HG02884 (cell line): Measurements from ENCODE around the gene RETREG2.
"Not testable (repeated sequence)": the region's sequence is repeated elsewhere in the genome, so short reads cannot be mapped to it uniquely, and the experiment has no call there.

ENCODE experiments used
- ATAC-seq: cut with Tn5 transposase; IDR thresholded peaks from one replicate; pipeline ENCODE4 v1.9.1; 2021; ENCODE audit warnings: mild to moderate bottlenecking, moderate library complexity; ENCODE audit not compliant: unreplicated experiment

Gene RETREG2

DNA sequence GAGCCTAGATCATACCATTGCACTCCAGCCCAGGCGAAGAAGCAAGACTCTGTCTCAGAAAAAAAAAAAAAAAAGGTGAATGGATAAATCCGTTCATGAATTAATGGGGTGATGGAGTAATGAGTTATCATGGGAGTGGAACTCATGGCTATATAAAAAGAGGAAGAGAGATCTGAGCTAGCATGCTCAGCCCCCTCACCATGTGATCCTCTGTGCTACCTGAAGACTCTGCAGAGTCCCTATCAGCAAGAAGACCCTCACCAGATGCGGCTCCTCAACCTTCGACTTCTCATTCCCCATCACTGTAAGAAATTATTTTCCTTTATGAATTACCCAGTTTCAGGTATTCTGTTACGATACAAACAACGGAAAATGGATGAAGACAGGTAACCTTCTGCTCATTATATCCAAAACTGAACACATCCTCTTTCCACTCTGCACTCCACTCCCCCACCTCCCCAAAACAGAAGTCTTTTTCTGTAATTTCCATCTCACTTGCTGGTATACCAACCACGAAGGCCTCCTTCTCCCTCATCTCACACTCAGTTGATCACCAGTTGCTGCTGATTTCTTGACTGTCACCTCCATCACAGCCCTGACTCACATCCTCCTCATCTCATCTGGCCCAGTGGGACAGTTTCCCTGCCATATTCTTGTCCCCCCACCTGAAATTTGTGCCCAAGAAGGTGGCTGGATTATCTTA, 8.8 kb downstream of the RETREG2 start:
- no peak for ATAC-seq

DNA sequence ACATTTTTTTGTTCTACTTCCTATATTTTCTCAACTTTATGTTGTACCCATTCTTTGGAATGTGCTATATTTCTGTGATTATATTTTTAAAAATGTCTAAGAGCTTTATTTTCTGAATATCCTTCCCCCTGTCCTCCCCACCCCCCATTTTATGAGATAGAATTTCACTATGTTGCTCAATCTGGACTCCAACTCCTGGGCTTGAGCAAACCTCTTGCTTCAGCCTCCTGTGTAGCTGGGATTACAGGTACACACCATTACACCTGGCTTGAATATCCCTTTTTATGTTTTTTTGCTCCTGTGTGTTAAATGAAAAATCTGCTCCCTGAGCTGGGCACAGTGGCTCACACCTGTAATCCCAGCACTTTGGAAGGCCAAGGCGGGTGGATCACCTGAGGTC, 19.3 kb downstream of the RETREG2 start:
- no peak for ATAC-seq

- ATAC-seq: no peak
Observed at GRCh38 chr2:219198974-219199373, 20.9 kb downstream of the RETREG2 start.

DNA sequence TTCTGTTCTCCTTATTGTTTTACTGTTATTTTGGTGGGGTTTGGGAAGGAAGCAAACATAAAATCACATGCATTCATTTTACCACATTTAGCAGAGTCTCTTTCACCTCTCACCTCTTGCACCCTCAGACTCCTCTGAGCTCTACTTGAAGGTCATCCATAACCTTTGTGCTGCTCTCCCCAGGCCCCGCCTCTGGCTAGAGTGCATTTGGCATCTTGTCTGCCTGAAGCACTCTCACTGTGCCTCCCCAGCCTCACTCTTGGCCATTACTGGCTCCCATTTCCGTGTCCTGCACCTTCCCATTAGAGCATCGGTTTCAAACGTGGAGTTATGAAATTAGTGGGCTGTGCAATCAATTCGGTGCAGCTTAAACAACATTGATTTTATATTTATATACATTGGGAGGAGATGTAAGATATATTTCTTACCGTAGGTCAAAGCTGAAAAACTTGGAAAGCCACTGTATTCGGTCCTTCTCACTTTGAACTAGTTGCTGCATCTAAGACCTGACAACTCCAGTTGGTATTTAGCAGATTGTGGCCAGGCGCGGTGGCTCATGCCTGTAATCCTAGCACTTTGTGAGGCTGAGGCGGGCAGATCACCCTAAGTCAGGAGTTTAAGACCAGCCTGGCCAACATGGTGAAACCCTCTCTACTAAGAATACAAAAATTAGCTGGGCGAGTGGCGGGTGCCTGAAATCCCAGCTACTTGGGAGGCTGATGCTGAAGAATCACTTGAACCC, 21.6 kb downstream of the RETREG2 start:
- ATAC-seq: no peak

DNA sequence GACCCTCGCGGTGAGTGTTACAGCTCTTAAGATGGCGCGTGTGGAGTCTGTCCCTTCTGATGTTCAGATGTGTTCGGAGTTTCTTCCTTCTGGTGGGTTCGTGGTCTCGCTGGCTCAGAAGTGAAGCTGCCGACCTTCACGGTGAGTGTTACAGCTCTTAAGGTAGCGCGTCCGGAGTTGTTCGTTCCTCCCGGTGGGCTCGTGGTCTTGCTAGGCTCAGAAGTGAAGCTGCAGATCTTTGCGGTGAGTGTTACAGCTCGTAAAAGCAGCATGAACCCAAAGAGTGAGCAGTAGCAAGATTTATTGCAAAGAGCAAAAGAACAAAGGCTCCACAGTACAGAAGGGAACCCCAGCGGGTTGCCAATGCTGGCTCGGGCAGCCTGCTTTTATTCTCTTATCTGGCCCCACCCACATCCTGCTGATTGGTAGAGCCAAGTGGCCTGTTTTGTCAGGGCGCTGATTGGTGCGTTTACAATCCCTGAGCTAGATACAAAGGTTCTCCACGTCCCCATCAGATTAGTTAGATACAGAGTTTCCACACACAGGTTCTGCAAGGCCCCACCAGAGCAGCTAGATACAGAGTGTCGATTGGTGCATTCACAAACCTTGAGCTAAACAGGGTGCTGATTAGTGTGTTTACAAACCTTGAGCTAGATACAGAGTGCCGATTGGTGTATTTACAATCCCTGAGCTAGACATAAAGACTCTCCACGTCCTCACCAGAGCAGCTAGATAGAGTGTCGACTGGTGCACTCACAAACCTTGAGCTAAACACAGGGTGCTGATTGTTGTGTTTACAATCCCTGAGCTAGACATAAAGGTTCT, 22.6 kb downstream of the RETREG2 start:
- ATAC-seq: not testable (repeated sequence)

- not testable (repeated sequence) for ATAC-seq
Observed at GRCh38 chr2:219201331-219201730, 23.3 kb downstream of the RETREG2 start.

DNA sequence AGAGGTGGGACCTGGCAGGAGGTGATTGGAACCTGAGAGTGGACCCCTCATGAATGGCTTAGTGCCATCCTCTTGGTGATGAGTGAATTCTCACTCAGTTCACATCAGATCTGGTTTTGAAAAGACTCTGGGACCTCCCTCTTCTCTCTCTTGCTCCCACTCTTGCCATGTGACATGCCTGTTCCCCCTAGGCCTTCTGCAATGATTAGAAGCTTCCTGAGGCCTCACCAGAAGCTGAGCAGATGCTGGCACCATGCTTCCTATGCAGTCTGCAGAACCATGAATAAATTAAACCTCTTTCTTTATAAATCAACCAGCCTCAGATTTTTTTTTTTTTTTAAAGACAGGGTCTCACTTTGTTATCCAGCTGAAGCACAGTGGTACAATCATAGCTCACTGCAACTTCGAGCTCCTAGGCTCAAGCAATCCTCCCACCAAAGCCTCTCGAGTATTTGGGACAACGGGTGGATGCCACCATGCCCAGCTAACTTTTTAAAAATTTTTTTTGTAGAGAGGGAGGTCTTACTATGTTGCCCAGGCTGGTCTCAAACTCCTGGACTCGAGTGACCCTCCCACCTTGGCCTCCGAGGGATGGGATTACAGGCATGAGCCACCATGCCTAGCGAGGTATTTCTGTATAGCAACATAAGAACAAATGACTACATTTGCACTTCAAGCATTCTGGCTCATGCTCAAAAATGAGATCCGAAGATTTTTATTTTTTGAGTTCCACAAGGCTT, 26.5 kb downstream of the RETREG2 start:
- ATAC-seq: no peak

GRCh38 chr2:219205165-219205538, 27.1 kb downstream of the RETREG2 start:
- ATAC-seq: no peak

GRCh38 chr2:219205981-219206327, 27.9 kb downstream of the RETREG2 start:
- no peak for ATAC-seq

DNA sequence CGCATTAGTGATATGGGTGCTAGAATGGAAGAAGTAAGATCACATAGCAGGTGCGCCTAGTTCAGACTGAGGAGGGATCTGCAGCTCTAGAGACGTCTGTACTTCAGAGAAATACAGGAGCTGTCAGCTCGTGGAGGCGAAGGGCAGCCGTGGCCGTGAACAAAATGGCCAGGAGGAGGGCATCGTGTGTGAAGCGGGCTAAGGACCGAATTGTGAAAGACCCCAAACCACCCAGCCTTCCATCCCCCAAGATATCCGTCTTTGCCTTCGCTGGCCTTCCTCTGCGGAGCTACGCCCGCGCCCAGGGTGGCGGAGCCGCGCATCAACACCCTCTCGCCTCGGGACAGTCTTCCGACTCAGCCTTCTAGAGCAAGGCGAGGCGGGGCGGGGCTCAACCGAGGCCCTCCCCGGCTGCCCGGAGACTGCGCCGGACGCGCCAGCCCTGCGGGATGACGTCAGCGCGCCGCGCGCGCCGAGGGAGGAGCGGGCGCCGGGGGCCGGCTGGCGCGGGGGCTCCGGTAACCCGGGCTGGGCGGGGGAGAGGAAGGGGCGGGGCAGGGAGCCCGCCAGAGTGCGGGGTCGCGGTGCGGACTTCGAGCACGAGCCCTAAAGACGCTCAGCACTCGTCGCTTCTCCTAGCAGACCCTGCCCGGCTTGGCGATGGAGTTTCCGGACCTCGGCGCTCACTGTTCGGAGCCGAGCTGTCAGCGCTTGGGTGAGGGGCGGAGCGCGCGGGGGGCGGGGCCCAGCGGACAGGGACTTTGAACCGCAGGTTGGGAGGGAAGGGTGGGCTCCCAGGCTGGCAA, 28.5 kb downstream of the RETREG2 start, which contains the start of gene ZFAND2B:
TSS of gene ZFAND2B (plus strand) at position 455 of the 806 bp plus-strand sequence. CDS start at position 661, 206 bp downstream.
- peak; percentile 95 for ATAC-seq

GRCh38 chr2:219207134-219207883, 29.2 kb downstream of the RETREG2 start:
- ATAC-seq: no peak

DNA sequence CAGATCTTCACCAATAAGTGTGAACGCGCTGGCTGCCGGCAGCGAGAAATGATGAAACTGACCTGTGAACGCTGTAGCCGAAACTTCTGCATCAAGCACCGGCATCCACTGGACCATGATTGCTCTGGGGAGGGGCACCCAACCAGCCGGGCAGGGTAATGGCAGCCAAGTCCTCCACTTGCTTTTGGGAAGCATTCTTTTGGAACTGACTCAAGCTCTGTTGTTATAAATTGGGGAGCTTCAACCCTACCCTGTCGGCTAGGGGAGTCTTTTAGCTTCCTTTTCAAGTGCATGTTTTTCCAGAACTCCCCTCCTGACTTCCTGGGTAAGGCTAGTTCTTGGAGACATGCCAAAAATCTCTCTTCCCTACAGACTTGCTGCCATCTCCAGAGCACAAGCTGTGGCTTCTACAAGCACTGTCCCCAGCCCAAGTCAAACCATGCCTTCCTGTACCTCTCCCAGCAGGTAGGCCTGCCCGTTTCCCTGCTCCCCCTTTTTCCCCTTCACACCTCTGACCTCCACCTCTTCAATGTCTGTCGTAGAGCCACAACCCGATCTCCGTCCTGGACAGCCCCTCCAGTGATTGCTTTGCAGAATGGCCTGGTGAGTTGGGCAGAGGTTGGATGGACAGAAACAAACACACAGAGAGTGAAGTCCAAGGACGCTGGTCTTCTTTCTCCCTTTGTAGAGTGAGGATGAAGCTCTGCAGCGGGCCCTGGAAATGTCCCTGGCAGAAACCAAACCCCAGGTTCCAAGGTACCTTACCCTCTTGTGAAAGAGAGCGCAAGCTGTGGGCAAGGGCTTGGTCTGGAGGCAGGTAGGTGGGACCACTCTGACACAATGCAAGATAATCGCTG, 30.0 kb downstream of the RETREG2 start:
- ATAC-seq: no peak

DNA sequence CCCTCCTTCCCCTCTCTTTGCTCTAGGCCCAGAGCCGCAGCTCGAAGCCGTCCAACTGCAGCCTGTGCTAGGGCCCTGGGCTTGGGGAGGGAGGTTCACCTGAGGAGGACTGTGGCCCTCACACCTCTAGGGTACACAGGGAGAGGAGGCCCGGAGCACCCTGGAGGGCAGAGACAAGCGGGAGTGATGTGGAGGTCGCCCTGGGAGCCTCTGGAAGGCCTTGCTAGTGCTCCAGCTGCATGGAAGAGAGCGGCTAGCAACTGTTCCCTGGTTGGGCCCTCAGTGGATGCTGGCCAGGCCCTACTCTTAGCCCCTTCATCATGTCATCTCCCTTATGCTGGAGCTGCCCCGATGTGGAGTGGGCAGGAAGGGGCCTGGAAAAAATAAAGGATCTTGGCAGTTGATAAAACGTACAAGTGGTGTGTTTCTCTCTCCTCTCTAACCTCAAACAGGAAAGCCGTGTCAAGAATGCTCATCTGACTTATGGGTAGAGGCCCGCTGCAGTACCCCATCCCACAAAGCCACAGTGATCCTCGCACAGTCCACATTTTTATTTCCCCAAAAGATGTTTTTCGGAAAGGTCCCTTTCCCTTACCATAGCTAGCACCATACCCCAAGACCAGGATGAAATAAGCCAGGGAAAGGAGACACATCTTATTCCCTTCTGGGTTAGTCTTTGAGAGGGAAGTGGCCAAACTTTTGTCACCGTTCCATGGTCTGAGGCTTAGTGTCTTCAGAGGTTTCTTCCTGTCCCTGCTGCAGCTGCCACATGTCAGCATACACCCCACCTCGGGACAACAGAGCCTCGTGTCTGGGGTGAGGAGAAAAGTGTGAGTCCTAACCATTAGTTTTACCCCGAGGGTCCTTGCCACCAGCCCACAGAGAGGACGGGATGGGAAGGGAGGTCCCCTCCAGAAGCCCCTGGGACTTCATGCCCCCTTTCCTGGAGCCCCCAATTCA, 31.4 kb downstream of the RETREG2 start:
- ATAC-seq: no peak

DNA sequence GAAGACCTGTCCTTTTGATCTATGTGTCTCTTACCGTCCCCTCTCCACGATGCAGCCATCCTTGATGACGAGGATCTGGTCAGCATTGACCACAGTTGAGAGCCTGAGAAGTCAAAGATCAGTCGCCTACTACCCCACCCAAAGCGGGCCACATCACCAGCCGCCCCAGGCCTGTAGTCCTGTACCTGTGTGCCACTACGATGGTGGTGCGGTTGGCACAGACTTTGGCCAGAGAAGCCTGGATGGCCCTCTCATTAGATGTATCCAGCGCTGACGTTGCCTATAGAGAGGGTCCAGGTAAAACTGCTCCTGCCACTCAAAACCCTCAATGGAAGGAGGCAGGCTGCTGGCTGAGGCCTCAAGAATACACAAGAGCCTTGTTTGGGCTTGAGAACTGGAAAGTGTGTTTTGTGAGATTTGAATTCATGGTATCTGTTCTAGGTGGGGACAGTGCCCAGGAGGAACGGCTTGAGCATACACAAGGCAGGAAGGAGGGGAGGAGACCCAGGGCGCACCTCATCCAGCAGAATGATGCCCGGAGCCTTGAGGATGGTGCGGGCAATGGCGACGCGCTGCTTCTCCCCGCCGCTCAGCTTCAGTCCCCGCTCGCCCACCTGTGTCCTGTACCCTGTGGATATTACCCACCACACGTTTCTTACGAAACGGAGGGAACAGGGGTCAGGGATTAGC, 32.3 kb downstream of the RETREG2 start:
- ATAC-seq: no peak

DNA sequence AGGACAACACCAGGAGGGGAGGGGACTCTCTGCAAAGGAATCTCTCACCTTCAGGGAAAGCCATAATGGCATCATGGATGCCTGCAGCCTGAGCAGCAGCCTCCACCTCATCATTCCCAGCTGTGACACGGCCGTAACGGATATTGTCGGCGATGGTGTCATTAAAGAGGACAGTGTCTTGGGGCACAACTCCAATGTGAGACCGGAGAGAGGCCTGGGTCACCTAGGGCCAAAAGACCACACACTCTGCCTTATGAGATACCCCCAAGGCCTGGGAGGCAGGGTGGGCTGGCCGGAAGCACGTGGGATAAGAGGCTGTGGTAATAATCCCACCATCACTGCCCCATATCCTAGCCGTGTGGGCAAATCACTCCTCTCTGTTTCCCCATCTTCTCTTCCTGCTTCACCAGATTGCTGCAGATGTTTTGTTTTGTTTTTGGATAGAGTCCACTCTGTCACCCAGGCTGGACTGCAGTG, 32.8 kb downstream of the RETREG2 start:
- no peak for ATAC-seq

GRCh38 chr2:219213026-219213415, 34.9 kb downstream of the RETREG2 start:
- ATAC-seq: no peak
